Fibroblast of the conjunctiva (primary cell): ENCODE measurements around the gene CLK1.
"Not testable (repeated sequence)": the region's sequence is repeated elsewhere in the genome, so short reads cannot be mapped to it uniquely, and the experiment has no call there.

Source experiments
- DNase-seq: peaks from one replicate; pipeline ENCODE4 v3.0.0-alpha.2; 2010; ENCODE audit warnings: low read depth

Gene CLK1

GRCh38 chr2:200851398-200852248 is 12.8 kb downstream of the CLK1 start:
- DNase-seq, result no peak

- no peak for DNase-seq
Observed at GRCh38 chr2:200850512-200851256, 13.8 kb downstream of the CLK1 start.

DNA sequence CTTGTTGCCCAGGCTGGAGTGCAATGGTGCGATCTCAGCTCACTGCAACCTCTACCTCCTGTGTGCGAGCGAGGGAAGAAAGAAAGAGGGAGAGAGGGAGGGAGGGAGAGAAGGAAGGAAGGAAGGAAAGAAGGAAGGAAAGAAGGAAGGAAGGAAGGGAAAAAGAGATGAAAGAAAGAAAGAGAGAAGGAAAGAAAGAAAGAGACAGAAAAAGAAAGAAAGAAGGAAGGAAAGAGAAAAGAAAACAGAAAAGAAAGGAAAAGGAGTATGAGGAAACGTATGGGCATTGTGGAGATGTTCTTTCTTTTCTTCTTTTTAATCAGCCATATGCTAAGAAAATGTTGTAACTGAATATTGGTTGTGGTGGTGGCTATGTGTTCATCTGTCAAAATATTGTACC is 16.5 kb downstream of the CLK1 start:
- no peak for DNase-seq

GRCh38 chr2:200847269-200847668 is 17.2 kb downstream of the CLK1 start:
- no peak for DNase-seq

- no peak for DNase-seq
Observed at GRCh38 chr2:200845669-200846325, 18.7 kb downstream of the CLK1 start.

DNA sequence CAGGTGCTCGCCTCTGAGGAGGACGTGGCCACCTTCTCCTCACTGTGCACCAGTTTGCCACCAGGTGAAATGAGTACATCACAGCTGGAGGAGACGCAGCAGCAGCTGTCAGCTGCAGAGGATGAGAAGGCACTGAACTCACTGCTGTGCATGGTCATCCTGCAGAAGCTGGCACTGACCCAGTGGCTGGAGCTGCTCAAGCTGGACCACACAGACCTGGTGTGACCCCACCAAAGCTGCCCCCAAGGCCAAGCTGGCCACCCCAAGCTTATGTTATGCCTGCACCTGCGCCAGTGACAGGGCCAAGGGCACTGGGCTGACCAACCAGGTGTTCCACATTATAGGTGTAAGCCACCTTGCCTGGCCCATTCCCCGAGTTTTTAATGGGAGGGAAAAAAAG is 19.3 kb downstream of the CLK1 start:
- no peak for DNase-seq

GRCh38 chr2:200843993-200844948 is 20.2 kb downstream of the CLK1 start:
- no peak for DNase-seq

DNA sequence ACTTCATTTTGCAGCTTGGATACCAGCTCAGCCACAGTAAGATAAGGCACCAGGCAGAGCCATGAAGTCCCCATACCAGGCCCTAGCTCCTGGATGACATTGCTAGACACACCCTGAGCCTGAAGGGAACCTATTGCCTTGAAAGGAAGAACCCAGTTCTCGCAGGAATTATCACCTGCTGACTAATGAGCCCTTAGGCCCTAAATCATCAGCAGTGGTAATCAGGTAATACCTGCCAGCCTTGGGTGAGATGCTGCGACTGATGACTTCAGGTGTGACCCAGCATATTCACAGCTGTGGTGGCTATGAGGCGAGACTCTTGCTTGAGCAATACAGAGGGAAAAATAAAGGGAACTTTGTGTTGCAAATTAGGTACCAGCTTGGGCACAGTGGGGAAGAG is 24.9 kb downstream of the CLK1 start:
- no peak for DNase-seq

DNA sequence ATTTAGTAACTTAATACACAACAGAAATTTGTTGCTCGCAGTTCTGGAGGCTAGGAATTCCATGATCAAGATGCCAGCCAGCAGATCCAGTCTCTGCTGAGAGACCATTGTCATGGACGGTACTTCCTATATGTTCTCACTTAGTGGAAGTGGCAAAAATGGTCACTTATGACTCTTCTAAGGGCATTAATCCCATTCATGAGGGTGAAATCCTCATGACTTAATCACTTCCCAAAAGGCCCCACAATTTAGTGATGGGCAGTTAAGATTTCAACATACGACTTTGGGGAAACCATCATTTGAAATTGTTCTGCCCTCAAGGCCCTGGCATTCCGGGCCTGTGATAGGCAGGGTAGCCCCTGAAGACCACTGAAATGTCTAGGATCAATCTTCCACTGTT is 29.8 kb downstream of the CLK1 start:
- no peak for DNase-seq

GRCh38 chr2:200829258-200829655 is 35.2 kb downstream of the CLK1 start:
- DNase-seq, result no peak

DNA sequence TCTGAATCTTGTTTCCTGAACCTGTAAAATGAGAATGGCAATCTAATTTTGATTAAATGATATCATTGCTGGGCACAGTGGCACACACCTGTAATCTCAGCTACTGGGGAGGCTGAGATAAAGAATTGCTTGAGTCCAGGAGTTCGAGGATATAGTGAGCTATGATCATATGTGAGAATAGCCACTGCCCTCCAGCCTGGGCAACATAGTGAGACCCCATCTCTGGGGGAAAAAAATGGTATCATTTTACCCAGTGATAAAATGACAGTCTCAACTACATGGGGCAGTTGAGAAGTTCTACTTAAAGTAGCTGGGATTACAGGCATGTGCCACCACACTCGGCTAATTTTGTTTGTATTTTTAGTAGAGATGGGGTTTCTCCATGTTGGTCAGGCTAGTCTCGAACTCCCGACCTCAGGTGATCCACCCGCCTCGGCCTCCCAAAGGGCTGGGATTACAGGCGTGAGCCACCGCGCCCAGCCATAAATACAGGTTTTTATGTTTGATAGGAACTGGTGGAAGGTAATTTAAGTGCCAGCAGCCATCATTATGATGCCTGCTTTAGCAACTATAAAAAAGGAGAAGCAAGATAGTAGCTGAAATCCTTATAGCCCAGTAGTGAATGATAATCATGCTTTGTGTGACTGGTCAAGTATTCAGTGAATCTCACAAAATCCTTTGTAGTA is 35.7 kb downstream of the CLK1 start:
- no peak for DNase-seq

DNA sequence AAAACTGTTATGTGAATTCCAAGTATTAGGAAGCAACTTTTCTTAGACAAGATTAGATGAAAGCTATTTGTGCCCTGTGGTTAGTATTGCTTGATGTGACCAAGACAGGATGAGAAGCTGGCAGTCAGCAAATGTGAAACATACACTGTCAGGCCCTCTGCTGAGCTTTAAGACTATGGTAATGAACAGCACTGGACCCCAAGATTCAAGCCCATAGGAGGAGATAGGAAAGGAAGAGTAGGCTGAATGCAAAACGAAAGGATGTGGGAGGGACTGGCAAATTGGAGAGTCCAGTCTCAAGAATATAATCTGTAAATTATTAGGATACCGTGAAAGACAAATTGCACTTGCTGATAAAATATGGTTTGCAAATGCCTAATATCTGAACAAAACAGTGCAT is 36.4 kb downstream of the CLK1 start:
- no peak for DNase-seq

DNA sequence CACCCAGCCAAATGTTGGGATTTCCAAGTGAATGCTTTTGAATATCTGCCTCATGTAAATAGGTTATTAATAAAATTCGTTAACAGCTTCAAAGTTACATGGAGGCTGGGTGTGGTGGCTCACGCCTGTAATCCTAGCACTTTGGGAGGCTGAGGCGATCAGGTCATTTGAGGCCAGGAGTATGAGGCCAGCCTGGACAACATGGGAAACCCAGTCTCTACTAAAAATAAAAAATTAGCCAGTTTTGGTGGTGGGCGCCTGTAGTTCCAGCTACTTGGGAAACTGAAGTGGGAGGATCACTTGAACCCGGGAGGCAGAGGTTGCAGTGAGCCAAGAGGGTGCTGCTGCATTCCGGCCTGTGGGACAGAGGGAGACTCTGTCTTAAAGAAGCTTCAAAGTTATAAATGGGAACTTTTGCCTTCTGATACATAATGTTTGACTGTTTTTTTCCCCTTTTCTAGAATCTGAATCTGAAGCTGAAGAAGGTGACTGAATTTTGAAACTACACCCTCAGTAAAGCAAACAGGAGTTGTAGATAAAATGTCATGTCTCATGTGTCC is 42.7 kb downstream of the CLK1 start:
- no peak for DNase-seq

- no peak for DNase-seq
Observed at GRCh38 chr2:200820573-200821234, 43.8 kb downstream of the CLK1 start.

DNA sequence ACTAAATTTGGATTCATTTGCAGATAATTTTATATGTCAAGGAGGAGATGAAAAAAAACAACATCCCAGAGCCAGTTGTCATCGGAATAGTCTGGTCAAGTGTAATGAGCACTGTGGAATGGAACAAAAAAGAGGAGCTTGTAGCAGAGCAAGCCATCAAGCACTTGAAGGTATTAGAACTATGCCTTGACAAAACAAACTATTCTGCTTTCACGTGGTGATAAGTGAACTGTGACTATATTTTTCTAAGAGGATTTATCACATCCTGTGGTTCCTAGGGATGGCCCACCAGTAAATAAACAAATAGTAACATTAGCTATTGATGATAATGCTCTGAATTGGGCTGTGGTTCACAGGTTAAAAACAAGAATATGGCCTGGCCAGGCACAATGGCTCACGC is 45.7 kb downstream of the CLK1 start:
- not testable (repeated sequence) for DNase-seq

DNA sequence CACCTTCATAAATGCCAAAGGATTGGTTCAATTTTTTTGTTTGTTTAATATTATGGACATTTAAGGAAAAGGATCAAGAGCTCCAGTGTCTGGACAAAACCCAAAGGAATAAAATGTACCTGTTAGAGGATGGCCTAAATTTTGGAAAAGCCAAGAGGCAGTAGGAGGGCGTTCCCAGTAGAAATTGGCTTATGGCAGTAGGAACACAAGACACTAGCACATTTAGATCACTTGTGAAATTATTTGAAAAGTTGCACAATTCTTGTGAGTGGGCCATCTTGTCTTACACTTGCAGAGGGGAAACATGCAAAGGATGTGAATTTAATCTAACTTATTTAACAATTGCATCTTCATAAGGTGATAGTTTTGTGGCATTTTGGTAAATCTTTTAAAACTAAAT is 49.5 kb downstream of the CLK1 start:
- DNase-seq, result no peak

GRCh38 chr2:200814276-200814815 is 50.1 kb downstream of the CLK1 start:
- no peak for DNase-seq

DNA sequence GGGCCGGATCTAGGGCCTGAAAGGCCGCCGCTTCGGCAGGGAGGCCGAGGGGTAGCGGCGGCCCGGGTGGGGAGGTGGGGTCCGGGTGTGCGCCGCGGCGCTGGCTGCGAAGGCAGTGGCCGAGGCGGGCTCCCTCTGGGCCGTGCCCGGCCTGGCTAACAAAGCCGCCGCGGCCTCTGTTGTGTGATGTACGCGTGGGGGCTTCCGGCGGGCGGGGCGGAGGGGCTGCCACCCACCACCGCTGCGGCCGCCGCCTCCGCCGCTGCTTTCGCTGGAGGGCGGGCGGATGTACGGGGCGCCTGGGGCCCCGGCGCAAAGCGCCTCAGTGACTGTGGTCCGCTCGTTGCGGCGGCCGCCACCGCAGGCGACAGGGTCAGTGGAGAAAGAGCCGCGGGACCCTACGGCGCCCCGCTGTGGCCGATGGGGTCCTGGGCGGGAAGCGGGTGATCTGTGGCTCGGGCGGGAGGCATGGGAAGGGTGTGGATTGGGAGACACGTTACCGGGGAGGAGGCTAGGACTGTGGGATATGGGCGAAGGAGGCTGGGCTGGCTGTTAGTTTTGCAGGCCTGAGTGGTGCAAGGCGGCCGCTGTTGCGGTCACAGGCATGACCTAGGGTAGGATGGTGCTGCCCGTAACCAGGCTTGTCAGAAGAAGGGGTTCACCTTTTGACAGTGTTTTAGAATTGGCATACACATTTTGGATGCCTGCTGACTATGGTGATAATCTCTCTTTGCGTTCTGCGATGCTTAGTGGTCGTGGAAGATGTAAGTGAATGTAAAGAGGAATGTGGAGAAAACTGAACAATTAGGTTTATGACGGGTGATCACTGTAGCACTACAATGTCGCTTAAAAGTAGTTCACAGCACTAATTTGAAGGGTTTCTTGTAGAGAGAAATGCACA is 52.1 kb downstream of the CLK1 start:
- no peak for DNase-seq
